HAP-1 (cell line): ENCODE measurements around the gene PPP1R7.

Source experiments
- DNase-seq, 2 experiments: peaks; one replicate each; pipeline ENCODE4 v3.0.0-alpha.2; 2016 to 2020; ENCODE audit warnings: low spot score in 2 of 2
- H3K27me3 ChIP-seq: fragments of 250-450 bp; sonication (Bioruptor Pico); 2 replicates; pipeline ENCODE4 v1.5.1; 2020; ENCODE audit warnings: low read depth, mild to moderate bottlenecking, moderate library complexity
- H3K36me3 ChIP-seq: fragments of 250-450 bp; sonication (Bioruptor Pico); replicated peaks from 2 replicates; pipeline ENCODE4 v1.5.1; 2020; ENCODE audit warnings: mild to moderate bottlenecking
- H3K4me1 ChIP-seq: fragments of 250-450 bp; sonication (Bioruptor Pico); 2 replicates; pipeline ENCODE4 v1.5.1; 2020; ENCODE audit warnings: mild to moderate bottlenecking
- H3K4me3 ChIP-seq: fragments of 250-450 bp; sonication (Bioruptor Pico); 2 replicates; pipeline ENCODE4 v1.5.1; 2020; ENCODE audit warnings: mild to moderate bottlenecking, moderate library complexity
- H3K9me3 ChIP-seq: fragments of 250-450 bp; sonication (Bioruptor Pico); 2 replicates; pipeline ENCODE4 v1.5.1; 2020; ENCODE audit warnings: mild to moderate bottlenecking, moderate library complexity
- in situ Hi-C: fragments of 300-500 bp; cut with MboI; formaldehyde crosslinking; loops from 3 replicates; pipeline ENCODE4 v1.14.3; 2020; ENCODE audit warnings: low sequenced_read_pairs, inconsistent platforms, mixed read lengths

The PPP1R7 gene

GRCh38 chr2:241216211-241216761, 66.0 kb downstream of the PPP1R7 start:
- no peaks in the 10 kb centered on the region for H3K27me3 ChIP-seq
- no peak for DNase-seq
- H3K9me3 ChIP-seq: no peaks in the 10 kb centered on the region
- no peak overlapping the region for H3K4me3 ChIP-seq
- in situ Hi-C loops: no loop called here
- H3K4me1 ChIP-seq: peaks cover 11% of the 10 kb centered on the region
- H3K36me3 ChIP-seq: no peaks in the 10 kb centered on the region

GRCh38 chr2:241217320-241218031, 67.2 kb downstream of the PPP1R7 start:
- DNase-seq: peak; percentile 47 to 82
- in situ Hi-C loops: no loop called here
- Histone ChIP-seq H3K9me3 (no peaks in the 10 kb centered on the region), H3K4me1 (peaks cover 7% of the 10 kb centered on the region), H3K27me3 (no peaks in the 10 kb centered on the region), H3K4me3 (peak overlapping the region; percentile 32), H3K36me3 (no peaks in the 10 kb centered on the region)

- Histone ChIP-seq H3K27me3 (no peaks in the 10 kb centered on the region), H3K9me3 (no peaks in the 10 kb centered on the region), H3K36me3 (no peaks in the 10 kb centered on the region), H3K4me1 (peaks cover 7% of the 10 kb centered on the region), H3K4me3 (peak overlapping the region; percentile 35)
- DNase-seq: peak; percentile 39 to 77
- in situ Hi-C loops: no loop called here
Measured at GRCh38 chr2:241218131-241219029, 68.1 kb downstream of the PPP1R7 start.

- no peaks in the 10 kb centered on the region for H3K27me3 ChIP-seq
- H3K4me3 ChIP-seq: peak overlapping the region; percentile 35
Measured at GRCh38 chr2:241219030-241219382, 68.7 kb downstream of the PPP1R7 start.

GRCh38 chr2:241219856-241220356, 69.6 kb downstream of the PPP1R7 start:
- no peak for DNase-seq
- Histone ChIP-seq H3K27me3 (no peaks in the 10 kb centered on the region), H3K4me1 (peaks cover 7% of the 10 kb centered on the region), H3K4me3 (no peak overlapping the region), H3K36me3 (no peaks in the 10 kb centered on the region; the same call in 1 of the 2 replicates), H3K9me3 (no peaks in the 10 kb centered on the region)
- in situ Hi-C loops: no loop called here

More at GRCh38 chr2:241219030-241219382, 68.7 kb downstream of the PPP1R7 start:
- Histone ChIP-seq H3K4me1 (peaks cover 7% of the 10 kb centered on the region), H3K9me3 (no peaks in the 10 kb centered on the region), H3K36me3 (no peaks in the 10 kb centered on the region)
- in situ Hi-C loops: no loop called here
- no peak for DNase-seq

GRCh38 chr2:241223211-241224017, 73.1 kb downstream of the PPP1R7 start:
- DNase-seq: no peak
- Histone ChIP-seq H3K4me1 (peaks cover 4% of the 10 kb centered on the region), H3K36me3 (peaks cover 26% of the 10 kb centered on the region), H3K9me3 (no peaks in the 10 kb centered on the region), H3K27me3 (no peaks in the 10 kb centered on the region), H3K4me3 (no peak overlapping the region)
- in situ Hi-C loops: no loop called here

- Histone ChIP-seq H3K4me1 (peaks cover under 1% of the 10 kb centered on the region), H3K27me3 (no peaks in the 10 kb centered on the region), H3K9me3 (no peaks in the 10 kb centered on the region), H3K36me3 (peaks cover 34% of the 10 kb centered on the region), H3K4me3 (no peak overlapping the region)
- in situ Hi-C loops: no loop called here
- no peak for DNase-seq
Measured at GRCh38 chr2:241224018-241224850, 74.0 kb downstream of the PPP1R7 start.

GRCh38 chr2:241224851-241225438, 74.7 kb downstream of the PPP1R7 start:
- Histone ChIP-seq H3K36me3 (peaks cover 39% of the 10 kb centered on the region), H3K27me3 (no peaks in the 10 kb centered on the region), H3K9me3 (no peaks in the 10 kb centered on the region), H3K4me3 (no peak overlapping the region), H3K4me1 (no peaks in the 10 kb centered on the region)
- in situ Hi-C loops: no loop called here
- no peak for DNase-seq

- H3K4me1 ChIP-seq: no peaks in the 10 kb centered on the region
- no peak for DNase-seq
- no peaks in the 10 kb centered on the region for H3K9me3 ChIP-seq
- peaks cover 45% of the 10 kb centered on the region for H3K36me3 ChIP-seq
- H3K4me3 ChIP-seq: no peak overlapping the region
- no peaks in the 10 kb centered on the region for H3K27me3 ChIP-seq
- in situ Hi-C loops: no loop called here
Measured at GRCh38 chr2:241225545-241225944, 75.3 kb downstream of the PPP1R7 start.

- Histone ChIP-seq H3K36me3 (peaks cover 50% of the 10 kb centered on the region), H3K9me3 (no peaks in the 10 kb centered on the region), H3K27me3 (no peaks in the 10 kb centered on the region), H3K4me3 (no peak overlapping the region), H3K4me1 (no peaks in the 10 kb centered on the region)
- in situ Hi-C loops: no loop called here
- DNase-seq: no peak
Measured at GRCh38 chr2:241225983-241226382, 75.7 kb downstream of the PPP1R7 start.

GRCh38 chr2:241226723-241227572, 76.7 kb downstream of the PPP1R7 start:
- H3K9me3 ChIP-seq: no peaks in the 10 kb centered on the region
- no peaks in the 10 kb centered on the region for H3K27me3 ChIP-seq
- H3K4me1 ChIP-seq: no peaks in the 10 kb centered on the region
- in situ Hi-C loops: no loop called here
- H3K36me3 ChIP-seq: peaks cover 57% of the 10 kb centered on the region
- DNase-seq: no peak
- no peak overlapping the region for H3K4me3 ChIP-seq

GRCh38 chr2:241227594-241227993, 77.3 kb downstream of the PPP1R7 start:
- Histone ChIP-seq H3K4me1 (no peaks in the 10 kb centered on the region), H3K4me3 (no peak overlapping the region), H3K27me3 (no peaks in the 10 kb centered on the region), H3K36me3 (peaks cover 64% of the 10 kb centered on the region), H3K9me3 (no peaks in the 10 kb centered on the region)
- no peak for DNase-seq
- in situ Hi-C loops: no loop called here
